GM23338 (cell line): ENCODE data around the gene DNAJB2. TPM values are rescaled to one million over a fixed set of nuclear protein-coding genes. Genes with fewer than 3 reads are reported as not detected.

Source experiments
- ATAC-seq: fragments of 200-7000 bp; cut with Tn5 transposase; 3 replicates; pipeline ENCODE4 v1.9.1; 2020
- DNase-seq: peaks from one replicate; pipeline ENCODE4 v3.0.0-alpha.2; 2015; ENCODE audit warnings: low spot score
- H2AFZ ChIP-seq: fragments of 200-600 bp; sonication (generic); 2 replicates; pipeline ENCODE4 v1.8.0; 2016; ENCODE audit warnings: antibody characterized with exemption, mild to moderate bottlenecking, moderate library complexity
- H3F3A ChIP-seq: fragments of 200-600 bp; sonication (generic); replicated peaks from 2 replicates; pipeline ENCODE4 v1.8.0; 2017; ENCODE audit warnings: antibody characterized with exemption, mixed run types, low read depth
- H3K27ac ChIP-seq: fragments of 200-600 bp; sonication (generic); 2 replicates; pipeline ENCODE4 v1.6.1; 2016; ENCODE audit warnings: low read depth
- H3K27me3 ChIP-seq: fragments of 200-600 bp; sonication (generic); 2 replicates; pipeline ENCODE4 v1.8.0; 2016; ENCODE audit warnings: mild to moderate bottlenecking, mixed run types, moderate library complexity; ENCODE audit not compliant: insufficient read depth
- H3K36me3 ChIP-seq: fragments of 200-600 bp; sonication (generic); 2 replicates; pipeline ENCODE4 v1.8.0; 2016; ENCODE audit warnings: mild to moderate bottlenecking; ENCODE audit not compliant: insufficient read depth
- H3K4me1 ChIP-seq: fragments of 200-600 bp; sonication (generic); 2 replicates; pipeline ENCODE4 v1.8.0; 2016; ENCODE audit warnings: mild to moderate bottlenecking, moderate library complexity; ENCODE audit not compliant: insufficient read depth
- H3K4me2 ChIP-seq: fragments of 200-600 bp; sonication (generic); 2 replicates; pipeline ENCODE4 v1.7.1; 2017; ENCODE audit warnings: mixed run types
- H3K4me3 ChIP-seq: fragments of 200-600 bp; sonication (generic); 2 replicates; pipeline ENCODE4 v1.6.1; 2016; ENCODE audit warnings: mixed run types
- H3K79me2 ChIP-seq: fragments of 200-600 bp; sonication (generic); replicated peaks from 2 replicates; pipeline ENCODE4 v1.8.0; 2017; ENCODE audit warnings: mild to moderate bottlenecking; ENCODE audit not compliant: insufficient read depth
- H3K9me2 ChIP-seq: fragments of 200-600 bp; sonication (generic); 2 replicates; pipeline ENCODE4 v1.8.0; 2017; ENCODE audit not compliant: insufficient read depth
- H4K20me1 ChIP-seq: fragments of 200-600 bp; sonication (generic); replicated peaks from 2 replicates; pipeline ENCODE4 v1.8.0; 2017; ENCODE audit warnings: mild to moderate bottlenecking; ENCODE audit not compliant: insufficient read depth
- H3K27ac Mint-ChIP-seq: 2 replicates; pipeline ENCODE4 v1.8.0; 2020; ENCODE audit warnings: inconsistent platforms, mild to moderate bottlenecking, moderate library complexity, mixed read lengths
- H3K27me3 Mint-ChIP-seq: 3 replicates; pipeline ENCODE4 v1.8.0; 2022; ENCODE audit warnings: low read depth, mild to moderate bottlenecking, moderate library complexity, mixed read lengths, inconsistent platforms; ENCODE audit not compliant: insufficient read depth, poor library complexity
- H3K36me3 Mint-ChIP-seq: 3 replicates; pipeline ENCODE4 v1.8.0; 2021; ENCODE audit warnings: low read depth, mild to moderate bottlenecking, inconsistent platforms, moderate library complexity, mixed read lengths
- H3K4me1 Mint-ChIP-seq: 3 replicates; pipeline ENCODE4 v1.8.0; 2020; ENCODE audit warnings: mild to moderate bottlenecking, inconsistent platforms, mixed read lengths
- H3K4me3 Mint-ChIP-seq: 3 replicates; pipeline ENCODE4 v1.8.0; 2021; ENCODE audit warnings: moderate library complexity, mild to moderate bottlenecking, inconsistent platforms, mixed read lengths
- H3K9me3 Mint-ChIP-seq: 3 replicates; pipeline ENCODE4 v1.8.0; 2020; ENCODE audit warnings: moderate library complexity, mild to moderate bottlenecking, inconsistent platforms, mixed read lengths
- ETS1 ChIP-seq: IDR thresholded peaks from 2 replicates; pipeline ENCODE4 v1.6.1; 2016; ENCODE audit warnings: antibody characterized with exemption
- POLR2AphosphoS5 ChIP-seq: IDR thresholded peaks from 2 replicates; pipeline ENCODE4 v1.6.1; 2016; ENCODE audit warnings: antibody characterized with exemption, low read depth
- ZNF331 ChIP-seq: fragments of 250-450 bp; sonication (Bioruptor Pico); IDR thresholded peaks from 2 replicates; pipeline ENCODE4 v1.5.0; 2020; ENCODE audit warnings: low read depth, mild to moderate bottlenecking, moderate library complexity
- polyA plus RNA-seq: library from polyadenylated mRNA; unstranded; fragments of >200 nt; fragmentation: Nextera tagmentation; extraction: Ambion mirVana; gene quantifications from 2 replicates; pipeline ENCODE4 v1.2.1, GENCODE V29; 2016
- total RNA-seq: library from RNA; depleted of rRNA; stranded (reverse); fragments of >200 nt; shearing (Covaris generic); gene quantifications from 2 replicates; pipeline ENCODE4 v1.2.3, GENCODE V29; 2014
- TF ChIP-seq, protein P1 (sequence below): fragments of 250-450 bp; sonication (Bioruptor Pico); IDR thresholded peaks from 2 replicates; pipeline ENCODE4 v1.5.0; 2020; ENCODE audit warnings: mild to moderate bottlenecking, moderate library complexity
- TF ChIP-seq, protein P2 (sequence below), 2 experiments: fragments of 200-600 bp in 1 of 2; sonication (generic) in 1 of 2; conservative IDR thresholded peaks; 2 replicates each; pipeline versions ENCODE4 v1.5.1 to v1.6.1; 2016 to 2017; ENCODE audit warnings: antibody characterized with exemption in 2 of 2, low read depth in 2 of 2, mild to moderate bottlenecking in 2 of 2, moderate library complexity in 1 of 2

DNAJB2 gene
- total and polyA plus RNA-seq, 2 experiments from 2014 or later, result 6.4 to 25.9 TPM

DNA sequence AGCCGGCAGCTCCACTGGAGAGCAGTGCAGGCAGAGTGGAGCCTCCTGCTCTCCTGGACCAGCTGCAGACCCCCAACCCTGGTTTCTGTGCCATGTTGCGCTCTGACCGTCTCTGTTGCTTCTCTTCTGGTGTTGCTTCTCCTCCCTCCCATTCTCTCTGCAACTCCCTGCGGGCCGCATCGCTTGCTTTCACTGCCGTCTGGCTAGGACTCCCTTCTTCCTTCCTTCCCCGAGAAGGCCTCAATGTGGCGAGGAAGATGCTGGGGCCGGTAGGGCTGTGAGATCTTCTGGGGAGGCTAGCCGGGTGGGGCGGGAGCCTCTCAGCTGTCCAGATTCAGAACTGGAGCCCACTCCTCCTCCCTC is 6.2 kb downstream of the DNAJB2 start (continued):
- TF ChIP-seq, protein P1, sequence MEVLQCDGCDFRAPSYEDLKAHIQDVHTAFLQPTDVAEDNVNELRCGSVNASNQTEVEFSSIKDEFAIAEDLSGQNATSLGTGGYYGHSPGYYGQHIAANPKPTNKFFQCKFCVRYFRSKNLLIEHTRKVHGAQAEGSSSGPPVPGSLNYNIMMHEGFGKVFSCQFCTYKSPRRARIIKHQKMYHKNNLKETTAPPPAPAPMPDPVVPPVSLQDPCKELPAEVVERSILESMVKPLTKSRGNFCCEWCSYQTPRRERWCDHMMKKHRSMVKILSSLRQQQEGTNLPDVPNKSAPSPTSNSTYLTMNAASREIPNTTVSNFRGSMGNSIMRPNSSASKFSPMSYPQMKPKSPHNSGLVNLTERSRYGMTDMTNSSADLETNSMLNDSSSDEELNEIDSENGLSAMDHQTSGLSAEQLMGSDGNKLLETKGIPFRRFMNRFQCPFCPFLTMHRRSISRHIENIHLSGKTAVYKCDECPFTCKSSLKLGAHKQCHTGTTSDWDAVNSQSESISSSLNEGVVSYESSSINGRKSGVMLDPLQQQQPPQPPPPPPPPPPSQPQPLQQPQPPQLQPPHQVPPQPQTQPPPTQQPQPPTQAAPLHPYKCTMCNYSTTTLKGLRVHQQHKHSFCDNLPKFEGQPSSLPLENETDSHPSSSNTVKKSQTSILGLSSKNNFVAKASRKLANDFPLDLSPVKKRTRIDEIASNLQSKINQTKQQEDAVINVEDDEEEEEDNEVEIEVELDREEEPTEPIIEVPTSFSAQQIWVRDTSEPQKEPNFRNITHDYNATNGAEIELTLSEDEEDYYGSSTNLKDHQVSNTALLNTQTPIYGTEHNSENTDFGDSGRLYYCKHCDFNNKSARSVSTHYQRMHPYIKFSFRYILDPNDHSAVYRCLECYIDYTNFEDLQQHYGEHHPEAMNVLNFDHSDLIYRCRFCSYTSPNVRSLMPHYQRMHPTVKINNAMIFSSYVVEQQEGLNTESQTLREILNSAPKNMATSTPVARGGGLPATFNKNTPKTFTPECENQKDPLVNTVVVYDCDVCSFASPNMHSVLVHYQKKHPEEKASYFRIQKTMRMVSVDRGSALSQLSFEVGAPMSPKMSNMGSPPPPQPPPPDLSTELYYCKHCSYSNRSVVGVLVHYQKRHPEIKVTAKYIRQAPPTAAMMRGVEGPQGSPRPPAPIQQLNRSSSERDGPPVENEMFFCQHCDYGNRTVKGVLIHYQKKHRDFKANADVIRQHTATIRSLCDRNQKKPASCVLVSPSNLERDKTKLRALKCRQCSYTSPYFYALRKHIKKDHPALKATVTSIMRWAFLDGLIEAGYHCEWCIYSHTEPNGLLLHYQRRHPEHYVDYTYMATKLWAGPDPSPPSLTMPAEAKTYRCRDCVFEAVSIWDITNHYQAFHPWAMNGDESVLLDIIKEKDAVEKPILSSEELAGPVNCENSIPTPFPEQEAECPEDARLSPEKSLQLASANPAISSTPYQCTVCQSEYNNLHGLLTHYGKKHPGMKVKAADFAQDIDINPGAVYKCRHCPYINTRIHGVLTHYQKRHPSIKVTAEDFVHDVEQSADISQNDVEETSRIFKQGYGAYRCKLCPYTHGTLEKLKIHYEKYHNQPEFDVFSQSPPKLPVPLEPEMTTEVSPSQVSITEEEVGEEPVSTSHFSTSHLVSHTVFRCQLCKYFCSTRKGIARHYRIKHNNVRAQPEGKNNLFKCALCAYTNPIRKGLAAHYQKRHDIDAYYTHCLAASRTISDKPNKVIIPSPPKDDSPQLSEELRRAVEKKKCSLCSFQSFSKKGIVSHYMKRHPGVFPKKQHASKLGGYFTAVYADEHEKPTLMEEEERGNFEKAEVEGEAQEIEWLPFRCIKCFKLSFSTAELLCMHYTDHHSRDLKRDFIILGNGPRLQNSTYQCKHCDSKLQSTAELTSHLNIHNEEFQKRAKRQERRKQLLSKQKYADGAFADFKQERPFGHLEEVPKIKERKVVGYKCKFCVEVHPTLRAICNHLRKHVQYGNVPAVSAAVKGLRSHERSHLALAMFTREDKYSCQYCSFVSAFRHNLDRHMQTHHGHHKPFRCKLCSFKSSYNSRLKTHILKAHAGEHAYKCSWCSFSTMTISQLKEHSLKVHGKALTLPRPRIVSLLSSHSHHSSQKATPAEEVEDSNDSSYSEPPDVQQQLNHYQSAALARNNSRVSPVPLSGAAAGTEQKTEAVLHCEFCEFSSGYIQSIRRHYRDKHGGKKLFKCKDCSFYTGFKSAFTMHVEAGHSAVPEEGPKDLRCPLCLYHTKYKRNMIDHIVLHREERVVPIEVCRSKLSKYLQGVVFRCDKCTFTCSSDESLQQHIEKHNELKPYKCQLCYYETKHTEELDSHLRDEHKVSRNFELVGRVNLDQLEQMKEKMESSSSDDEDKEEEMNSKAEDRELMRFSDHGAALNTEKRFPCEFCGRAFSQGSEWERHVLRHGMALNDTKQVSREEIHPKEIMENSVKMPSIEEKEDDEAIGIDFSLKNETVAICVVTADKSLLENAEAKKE (CRISPR knock-in tag), result no peak
- TF ChIP-seq, protein P2, sequence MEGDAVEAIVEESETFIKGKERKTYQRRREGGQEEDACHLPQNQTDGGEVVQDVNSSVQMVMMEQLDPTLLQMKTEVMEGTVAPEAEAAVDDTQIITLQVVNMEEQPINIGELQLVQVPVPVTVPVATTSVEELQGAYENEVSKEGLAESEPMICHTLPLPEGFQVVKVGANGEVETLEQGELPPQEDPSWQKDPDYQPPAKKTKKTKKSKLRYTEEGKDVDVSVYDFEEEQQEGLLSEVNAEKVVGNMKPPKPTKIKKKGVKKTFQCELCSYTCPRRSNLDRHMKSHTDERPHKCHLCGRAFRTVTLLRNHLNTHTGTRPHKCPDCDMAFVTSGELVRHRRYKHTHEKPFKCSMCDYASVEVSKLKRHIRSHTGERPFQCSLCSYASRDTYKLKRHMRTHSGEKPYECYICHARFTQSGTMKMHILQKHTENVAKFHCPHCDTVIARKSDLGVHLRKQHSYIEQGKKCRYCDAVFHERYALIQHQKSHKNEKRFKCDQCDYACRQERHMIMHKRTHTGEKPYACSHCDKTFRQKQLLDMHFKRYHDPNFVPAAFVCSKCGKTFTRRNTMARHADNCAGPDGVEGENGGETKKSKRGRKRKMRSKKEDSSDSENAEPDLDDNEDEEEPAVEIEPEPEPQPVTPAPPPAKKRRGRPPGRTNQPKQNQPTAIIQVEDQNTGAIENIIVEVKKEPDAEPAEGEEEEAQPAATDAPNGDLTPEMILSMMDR (conservative IDR thresholded peaks at IDR 0.05; ENCODE audit: low read depth in 2 of 2), result no peak
- TF ChIP-seq POLR2AphosphoS5, result no peak

DNA sequence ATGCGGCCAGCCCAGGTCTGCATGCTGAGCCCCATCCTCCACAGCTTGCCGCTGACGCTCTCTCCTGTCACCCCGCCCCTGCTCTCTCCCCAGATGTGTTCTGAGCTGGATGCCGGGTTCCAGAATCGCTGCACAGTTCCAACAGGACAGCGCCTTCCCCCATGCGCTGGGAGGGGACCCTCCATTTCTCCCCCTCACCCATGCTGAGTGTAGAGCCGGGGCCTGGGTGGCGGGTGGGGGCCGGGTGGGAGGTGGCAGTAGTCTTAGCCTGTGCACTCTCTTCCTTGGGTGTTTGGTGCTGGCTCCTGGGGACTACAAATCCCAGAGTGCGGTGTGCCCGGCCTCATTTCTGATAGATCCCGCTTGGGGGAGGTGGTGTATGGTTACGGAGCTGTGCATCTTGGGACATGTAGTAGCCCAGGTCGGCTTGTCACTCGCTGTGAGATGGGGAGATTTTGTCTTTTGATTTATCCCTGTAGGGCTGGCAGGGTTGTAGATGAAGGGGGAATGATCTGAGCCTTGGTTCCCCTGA is 6.8 kb downstream of the DNAJB2 start:
- DNase-seq (peak; percentile 94), ATAC-seq (peak; percentile 98)
- Histone ChIP-seq H3K9me2 (no peaks in the 10 kb centered on the region), H3K79me2 (no peaks in the 10 kb centered on the region), H3K27ac (no peak overlapping the region), H3K4me1 (peaks cover 4% of the 10 kb centered on the region; the same call in 1 of the 2 replicates), H3F3A (no peaks in the 10 kb centered on the region), H3K27me3 (no peaks in the 10 kb centered on the region), H3K36me3 (no peaks in the 10 kb centered on the region; the same call in 1 of the 2 replicates), H4K20me1 (no peaks in the 10 kb centered on the region; the same call in 1 of the 2 replicates), H3K4me3 (peak overlapping the region; percentile 43), H2AFZ (no peak overlapping the region), H3K4me2 (peak overlapping the region; percentile 75)
- H3K4me1 Mint-ChIP-seq, result peaks cover 12% of the 10 kb centered on the region
- H3K27ac Mint-ChIP-seq, result peak overlapping the region; percentile 19
- H3K4me3 Mint-ChIP-seq, result peak overlapping the region; percentile 28
- H3K27me3 Mint-ChIP-seq, result peaks cover 4% of the 10 kb centered on the region
- no peaks in the 10 kb centered on the region for H3K9me3 Mint-ChIP-seq
- peaks cover 10% of the 10 kb centered on the region; the same call in 2 of the 3 replicates for H3K36me3 Mint-ChIP-seq
- TF ChIP-seq ZNF331, result no peak
- TF ChIP-seq, protein P1 (CRISPR knock-in tag), result no peak
- TF ChIP-seq ETS1, result peak; percentile 97
